Adrenal gland (tissue), 5 donors: ENCODE measurements around the gene CBX4.

Experiments
- CTCF ChIP-seq, 6 experiments: fragments of 450-650 bp in 4 of 6; fragments of 200-600 bp in 2 of 6; sonication (generic) in 1 of 6; IDR thresholded peaks; 1 replicate in 5 of 6; 2 replicates in 1 of 6; pipeline versions ENCODE4 v1.5.1 to v1.8.0; 2016 to 2021; ENCODE audit warnings: antibody characterized with exemption in 6 of 6, mild to moderate bottlenecking in 2 of 6, moderate library complexity in 1 of 6
- POLR2A ChIP-seq, 2 donors: fragments of 450-650 bp; IDR thresholded peaks; one replicate each; pipeline ENCODE4 v1.6.1; 2017; ENCODE audit warnings: antibody characterized with exemption in 2 of 2, mild to moderate bottlenecking in 2 of 2, moderate library complexity in 1 of 2
- donor health status: DM: no; HTN: no; CAD: no.

- TF ChIP-seq POLR2A (IDR thresholded peaks at IDR 0.05) (no peak), CTCF (IDR thresholded peaks at IDR 0.05) (no peak)
These were observed 20.7 kb upstream of the CBX4 start for GRCh38 chr17:79859676-79860615.
